Activated CD4-positive, CD25-positive, alpha-beta regulatory T cell treated with anti-CD3 and anti-CD28 coated beads, Interleukin-2, amount 50 U/mL, for 16 hours (primary cell): ENCODE results near the gene MYO18B.
"Not testable (repeated sequence)": the region's sequence is repeated elsewhere in the genome, so short reads cannot be mapped to it uniquely, and the experiment has no call there.

Experiments
- DNase-seq: peaks from one replicate; pipeline ENCODE4 v3.0.0-alpha.2; 2020; ENCODE audit warnings: low read depth, low spot score

MYO18B gene, protein sequence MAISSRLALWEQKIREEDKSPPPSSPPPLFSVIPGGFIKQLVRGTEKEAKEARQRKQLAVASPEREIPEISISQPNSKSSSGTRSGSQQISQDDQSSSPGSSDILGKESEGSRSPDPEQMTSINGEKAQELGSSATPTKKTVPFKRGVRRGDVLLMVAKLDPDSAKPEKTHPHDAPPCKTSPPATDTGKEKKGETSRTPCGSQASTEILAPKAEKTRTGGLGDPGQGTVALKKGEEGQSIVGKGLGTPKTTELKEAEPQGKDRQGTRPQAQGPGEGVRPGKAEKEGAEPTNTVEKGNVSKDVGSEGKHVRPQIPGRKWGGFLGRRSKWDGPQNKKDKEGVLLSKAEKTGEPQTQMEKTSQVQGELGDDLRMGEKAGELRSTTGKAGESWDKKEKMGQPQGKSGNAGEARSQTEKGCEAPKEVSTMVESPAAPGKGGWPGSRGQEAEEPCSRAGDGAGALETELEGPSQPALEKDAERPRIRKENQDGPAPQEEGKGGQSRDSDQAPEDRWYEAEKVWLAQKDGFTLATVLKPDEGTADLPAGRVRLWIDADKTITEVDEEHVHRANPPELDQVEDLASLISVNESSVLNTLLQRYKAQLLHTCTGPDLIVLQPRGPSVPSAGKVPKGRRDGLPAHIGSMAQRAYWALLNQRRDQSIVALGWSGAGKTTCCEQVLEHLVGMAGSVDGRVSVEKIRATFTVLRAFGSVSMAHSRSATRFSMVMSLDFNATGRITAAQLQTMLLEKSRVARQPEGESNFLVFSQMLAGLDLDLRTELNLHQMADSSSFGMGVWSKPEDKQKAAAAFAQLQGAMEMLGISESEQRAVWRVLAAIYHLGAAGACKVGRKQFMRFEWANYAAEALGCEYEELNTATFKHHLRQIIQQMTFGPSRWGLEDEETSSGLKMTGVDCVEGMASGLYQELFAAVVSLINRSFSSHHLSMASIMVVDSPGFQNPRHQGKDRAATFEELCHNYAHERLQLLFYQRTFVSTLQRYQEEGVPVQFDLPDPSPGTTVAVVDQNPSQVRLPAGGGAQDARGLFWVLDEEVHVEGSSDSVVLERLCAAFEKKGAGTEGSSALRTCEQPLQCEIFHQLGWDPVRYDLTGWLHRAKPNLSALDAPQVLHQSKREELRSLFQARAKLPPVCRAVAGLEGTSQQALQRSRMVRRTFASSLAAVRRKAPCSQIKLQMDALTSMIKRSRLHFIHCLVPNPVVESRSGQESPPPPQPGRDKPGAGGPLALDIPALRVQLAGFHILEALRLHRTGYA (N-terminal part only)

DNA sequence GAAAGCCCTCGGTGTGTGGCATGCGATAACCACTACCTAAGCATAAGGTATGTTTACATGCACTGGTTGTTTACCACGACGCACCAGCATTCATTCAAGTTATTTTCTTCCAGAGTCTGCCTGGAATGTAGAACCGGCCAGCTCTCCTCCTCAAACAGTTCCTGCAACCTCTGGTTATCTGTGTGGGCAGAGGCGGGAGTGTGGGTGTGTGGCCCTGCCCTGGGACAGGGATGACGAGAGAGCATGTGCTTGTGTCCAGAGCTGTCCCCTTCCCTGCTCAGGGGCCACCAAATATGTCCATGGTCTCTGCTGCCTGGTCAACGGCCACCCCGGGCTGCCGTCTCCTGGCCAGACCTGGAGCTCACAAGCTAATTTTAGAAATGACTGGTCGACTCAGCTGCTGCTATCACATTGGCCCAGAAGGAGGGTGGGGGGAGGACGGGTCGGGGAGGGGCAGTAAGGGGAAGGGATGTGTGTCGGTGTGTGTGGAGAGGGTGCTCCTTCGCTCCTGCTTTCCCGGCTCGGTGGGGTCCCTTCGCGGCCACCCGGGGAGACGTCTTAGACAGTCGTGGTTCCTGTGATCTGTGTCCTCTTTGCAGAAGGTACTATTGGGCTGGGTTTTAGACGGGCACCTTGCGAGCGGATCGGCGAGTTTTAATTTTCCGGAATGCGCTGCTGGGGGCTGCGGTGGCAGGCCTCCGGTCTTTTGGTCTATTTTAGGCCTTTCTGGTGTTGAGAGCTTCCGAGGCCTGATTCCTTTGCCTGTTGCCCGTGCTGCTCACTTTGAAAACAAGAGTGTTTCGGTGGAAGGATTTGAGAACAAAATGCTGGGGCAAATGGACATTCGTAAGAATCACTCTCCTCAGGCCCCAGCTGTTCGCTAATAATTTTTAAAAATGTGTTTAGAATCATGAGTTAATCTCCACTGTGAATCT lies at the start of gene MYO18B:
MYO18B (plus strand) TSS at position 497 of the 935 bp plus-strand sequence. CDS start 18,905 bp downstream, outside the sequence.
- DNase-seq: no peak

DNA sequence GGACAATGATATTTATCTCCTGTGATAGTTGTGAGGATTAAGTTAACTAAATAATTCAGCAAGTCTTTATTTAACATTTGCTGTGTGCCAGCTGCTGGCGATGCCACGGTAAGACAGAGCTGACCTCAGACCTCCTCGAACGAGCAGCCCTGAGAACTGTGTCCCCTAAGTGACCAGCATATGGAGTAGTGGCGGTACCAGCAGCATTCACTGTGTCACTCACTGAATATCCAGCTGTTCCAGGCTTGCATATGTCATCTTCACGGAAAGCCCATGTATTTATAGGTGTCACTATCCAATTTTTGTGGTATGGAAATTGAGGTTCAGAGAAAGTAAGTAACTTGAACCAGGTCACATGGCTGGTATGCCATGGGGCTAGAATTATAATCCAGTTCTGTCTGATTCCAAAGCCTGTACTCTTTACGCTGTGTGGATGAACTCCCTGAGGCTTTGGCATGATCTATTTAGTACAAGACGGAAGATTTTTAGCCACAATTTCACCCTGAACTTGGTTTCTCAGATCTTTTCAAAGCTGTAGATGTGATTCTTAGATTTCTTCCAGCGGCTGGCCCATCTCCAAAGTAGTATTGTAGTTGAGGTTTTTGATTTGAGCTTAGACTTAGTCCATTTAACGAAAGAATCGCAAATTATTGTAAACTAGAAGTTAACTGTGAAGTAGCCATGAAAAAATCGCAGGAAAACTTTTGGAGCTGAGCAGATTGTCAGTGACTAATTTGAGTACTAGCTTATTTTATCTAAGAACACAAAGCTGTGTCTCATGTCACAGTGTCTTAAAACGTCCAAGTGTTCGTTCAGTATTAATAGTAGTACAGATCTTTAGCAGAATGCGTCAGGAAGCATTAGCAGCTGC lies 49.4 kb upstream of the MYO18B start:
- no peak for DNase-seq

DNA sequence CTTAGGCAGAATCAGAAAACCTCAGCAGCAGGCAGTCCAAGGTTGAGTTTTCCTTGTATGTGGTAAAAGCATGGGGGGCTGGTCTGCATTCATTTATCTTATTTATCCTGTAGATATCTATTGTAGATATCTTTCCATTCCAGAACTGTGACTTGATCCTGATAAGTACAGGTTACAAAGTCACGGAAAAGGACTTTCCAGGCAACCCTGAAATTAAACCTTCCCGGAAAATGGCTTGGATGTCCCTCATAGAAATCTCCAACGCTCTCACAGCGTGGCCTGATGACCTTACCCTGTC lies 48.8 kb upstream of the MYO18B start:
- no peak for DNase-seq

DNA sequence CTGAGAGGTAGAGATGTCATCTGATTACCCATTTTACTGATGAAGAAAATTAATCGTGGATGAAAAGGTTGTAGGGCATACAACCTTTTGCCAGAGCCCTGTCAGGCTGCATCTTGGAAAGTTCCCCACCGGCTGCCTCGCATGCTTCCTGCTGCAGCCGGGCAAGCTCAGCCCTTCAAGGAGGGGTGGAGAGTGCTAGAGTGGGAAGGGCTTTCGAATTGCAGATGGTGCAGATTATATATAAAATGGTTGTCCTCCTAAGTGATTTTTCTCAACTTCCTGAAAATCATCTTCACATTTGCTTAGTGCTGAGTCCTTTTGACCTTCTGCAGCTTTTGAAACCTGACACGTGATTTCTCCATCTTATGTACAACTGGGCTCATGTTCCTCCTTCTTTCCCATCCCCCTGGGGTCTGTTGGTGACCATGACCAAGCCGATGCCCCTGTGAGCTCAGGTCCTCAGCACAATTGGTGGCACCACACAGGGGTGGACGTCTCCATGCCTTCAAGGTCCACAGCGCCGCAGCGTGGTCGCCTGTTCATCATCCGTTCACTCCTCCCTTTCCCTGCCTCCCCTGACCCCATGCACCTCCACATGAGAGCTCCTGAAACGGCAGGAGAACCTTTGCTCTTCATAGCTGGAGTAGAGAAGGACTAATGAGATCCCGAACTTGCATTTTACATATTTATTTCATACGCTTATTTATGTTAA lies 47.6 kb upstream of the MYO18B start:
- DNase-seq: no peak

DNA sequence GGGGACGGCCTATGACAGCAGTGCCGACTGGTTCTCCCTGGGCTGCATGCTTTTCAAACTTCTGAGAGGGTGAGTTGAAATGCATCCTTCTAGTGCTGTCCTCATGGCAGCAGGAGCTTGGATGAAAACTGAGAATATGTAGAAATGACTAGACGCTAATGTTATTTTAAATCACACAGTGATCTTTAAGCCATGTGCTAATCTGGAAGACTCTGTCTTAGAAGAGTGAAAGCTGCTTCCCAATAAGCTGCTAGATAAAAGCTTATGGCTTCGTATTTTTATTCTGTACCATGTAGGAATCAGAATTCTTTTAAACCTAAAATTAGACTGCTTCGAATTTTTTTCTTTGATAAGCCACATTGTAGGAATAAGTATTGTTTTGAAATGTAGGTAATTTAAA lies 46.8 kb upstream of the MYO18B start:
- DNase-seq: no peak

DNA sequence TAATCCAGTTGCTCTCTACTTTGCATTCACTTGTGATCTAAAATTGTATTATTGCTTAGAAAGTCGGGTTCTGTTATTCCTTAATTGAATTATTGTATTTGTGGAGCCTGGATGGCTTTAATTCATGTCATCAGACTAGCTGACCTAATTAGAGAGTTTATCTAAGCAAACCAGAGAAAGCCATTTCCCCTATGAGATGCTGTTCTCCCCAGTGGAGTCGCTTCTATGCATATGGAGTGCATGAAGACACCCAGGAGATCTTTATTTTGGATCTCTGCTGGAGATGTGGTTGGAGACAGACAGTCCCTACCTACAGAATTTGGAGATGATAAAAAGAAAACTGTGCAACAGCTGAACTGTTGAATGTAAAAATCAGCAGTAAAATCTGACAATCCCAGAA lies 45.2 kb upstream of the MYO18B start:
- no peak for DNase-seq

DNA sequence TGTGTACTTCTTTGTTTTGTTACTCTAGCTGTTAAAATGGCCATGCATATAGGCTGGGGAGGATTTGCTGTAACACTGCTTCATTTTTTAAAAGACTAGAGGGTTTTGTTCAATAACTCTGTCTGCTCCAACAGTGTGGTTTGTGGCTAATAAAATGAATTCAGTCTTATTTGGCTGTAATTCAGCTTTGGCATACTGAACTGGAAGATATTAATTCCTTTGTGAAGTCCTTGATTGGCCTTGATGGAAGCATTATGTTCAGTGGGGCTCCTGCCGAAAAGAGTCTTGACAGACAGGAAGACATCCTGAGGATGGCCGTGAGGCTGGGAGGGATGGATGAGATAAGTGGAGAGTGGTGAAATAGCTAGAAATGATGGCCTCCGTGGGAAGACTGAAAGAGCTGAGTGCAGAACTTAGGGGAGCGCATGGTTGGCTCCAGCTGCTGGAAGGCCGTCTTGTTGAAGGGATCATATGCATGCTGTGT lies 44.8 kb upstream of the MYO18B start:
- no peak for DNase-seq

DNA sequence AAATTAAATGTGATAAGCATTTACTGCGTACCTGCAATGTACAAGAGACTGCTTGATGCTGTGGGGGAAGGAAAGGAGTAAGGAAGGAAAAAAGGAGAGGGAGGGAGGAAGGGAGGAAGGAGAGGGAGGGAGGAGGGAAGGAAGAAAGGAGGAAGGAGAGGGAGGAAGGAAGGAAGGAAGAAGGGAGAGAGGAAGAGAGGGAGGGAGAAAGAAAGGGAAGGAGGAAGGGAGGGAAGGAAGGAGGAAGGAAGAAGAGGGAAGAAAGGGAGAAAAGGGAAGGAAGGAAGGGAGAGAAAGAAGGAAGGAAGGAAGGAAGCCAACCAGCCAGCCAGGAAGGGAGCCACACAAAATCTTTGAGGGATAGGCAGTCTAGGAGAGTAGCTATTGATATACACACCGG lies 44.0 kb upstream of the MYO18B start:
- no peak for DNase-seq

DNA sequence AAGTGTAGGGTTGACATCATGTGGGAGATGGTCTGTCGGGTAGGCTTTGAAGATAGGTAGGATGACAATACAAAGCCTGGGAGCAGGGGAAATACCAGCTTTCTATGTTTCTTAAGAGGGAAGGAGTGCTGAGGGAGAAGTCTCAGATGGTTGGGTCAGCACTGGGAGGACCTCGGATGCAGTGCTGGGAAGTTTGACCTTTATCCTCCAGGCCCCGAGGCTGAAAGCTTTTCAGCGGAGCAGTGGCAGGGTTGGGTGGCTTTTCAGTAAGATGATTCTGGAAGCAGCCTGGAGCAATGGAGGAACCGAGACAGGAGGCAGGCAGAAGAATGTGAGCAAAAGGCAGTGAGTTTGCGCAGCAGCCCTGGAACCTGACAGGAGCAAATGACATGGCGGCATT lies 43.5 kb upstream of the MYO18B start:
- DNase-seq: no peak

DNA sequence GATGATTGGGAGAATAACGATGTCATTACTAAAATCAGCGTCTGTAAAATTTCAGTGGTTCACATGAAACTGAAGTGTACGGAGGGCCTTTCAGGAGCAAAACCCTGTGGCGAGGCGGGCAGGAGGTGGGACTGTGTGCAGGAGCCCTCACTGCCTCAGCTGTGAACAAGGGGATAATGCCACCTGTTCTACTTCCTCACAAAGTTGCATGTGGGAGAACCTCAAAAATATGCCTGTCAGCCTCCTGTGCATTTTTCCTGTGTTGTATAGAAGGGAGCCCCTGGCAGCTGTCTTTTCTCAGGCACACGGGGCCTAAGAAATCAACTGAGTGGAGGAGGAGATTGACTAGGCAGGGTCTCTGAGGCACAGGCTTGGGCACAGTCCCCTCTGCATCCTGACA lies 43.0 kb upstream of the MYO18B start:
- no peak for DNase-seq

DNA sequence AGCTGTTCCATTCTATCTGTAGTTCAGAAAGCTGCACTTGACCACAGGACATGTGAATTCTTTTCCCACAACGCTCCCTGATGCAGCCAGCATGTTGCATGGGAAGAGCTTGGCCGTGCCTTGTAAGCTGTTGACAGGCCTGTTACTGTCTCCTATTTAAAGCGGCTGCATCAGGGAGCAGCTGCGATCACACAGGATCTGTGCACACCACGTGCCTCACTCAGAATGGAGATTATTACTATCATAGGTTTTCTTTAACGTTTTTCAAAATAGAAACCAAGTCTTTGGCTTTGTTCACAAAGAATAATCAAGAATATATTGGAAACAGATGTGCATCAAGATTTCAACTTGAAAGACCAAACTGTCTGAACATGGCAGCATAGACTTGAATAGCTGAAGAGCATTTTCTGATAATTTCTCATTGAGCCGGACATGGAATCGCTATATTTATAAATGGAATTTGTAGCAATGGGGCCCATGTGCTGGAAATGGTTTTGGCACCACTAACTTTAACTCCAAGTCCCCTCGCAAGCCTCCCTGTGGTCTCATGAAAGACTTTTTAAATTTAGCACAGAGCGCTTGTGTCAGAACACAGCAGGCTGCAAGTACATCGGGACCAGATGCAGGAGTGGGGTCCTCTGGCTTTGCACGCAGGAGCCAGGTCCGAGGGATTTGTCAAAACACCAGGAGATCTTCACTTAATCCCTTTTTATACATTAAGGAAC lies 40.8 kb upstream of the MYO18B start:
- no peak for DNase-seq

DNA sequence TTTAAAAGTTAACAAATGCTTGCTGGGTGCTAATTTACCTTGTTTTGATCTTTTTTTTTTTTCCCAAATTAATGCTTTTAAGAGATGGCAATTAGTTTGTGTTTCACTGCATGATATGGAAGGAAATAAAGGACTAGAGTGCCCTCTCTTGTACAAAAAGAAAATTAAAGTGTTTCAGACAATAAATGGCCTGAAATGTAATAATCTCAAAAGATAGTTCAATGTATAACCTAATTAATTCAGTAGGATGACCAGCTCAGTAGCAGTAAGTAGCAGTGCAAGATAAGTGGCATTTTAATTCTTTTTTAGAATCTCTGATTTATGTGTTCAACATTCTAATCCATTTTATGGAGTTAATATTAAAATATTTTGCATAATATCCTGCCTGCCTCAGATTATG lies 39.9 kb upstream of the MYO18B start:
- no peak for DNase-seq

DNA sequence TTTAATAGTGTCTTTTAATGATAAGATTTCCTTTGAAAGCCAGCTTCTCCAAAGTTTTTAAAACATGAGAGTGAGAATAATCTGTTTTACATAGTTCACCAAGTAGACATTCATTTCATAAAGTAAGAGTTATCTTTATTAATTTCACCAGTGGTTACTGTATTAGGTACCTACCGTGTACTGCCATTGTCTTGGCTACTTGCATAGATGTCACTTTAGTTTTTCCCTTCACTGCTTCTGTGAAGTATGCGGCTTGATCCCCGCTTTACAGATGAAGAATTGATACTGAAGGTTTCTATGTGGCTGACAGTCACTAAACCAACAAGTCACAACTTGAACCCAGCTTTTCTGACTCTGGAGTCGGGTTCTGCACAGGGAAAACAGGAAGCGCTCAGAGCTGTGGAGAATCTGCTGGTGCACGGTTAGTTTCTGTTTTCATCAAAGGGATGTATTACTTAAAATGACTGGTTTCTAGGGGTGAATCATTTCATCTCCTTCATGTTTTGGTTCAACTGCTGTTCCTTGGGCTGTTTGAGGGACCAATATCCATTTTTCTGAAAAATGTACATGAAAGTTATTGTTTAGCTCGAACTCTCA lies 39.3 kb upstream of the MYO18B start:
- no peak for DNase-seq

DNA sequence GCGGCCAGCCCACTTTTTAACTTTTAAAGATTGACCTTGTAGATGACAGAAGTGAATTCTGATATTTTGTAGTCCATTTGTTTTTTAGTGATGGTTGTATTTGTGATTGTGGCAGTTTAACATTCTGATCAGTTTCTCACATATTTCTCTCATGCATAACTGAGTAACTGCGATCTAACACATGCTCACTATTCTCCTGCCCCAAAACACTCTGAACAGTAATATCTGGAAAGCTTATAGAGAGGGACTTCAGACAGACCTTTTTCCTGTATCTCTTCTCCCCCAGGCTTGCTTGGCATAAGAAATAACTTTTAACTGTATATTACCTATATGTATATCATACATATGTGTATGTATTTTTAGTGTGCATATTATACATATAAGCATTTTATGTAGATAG lies 37.3 kb upstream of the MYO18B start:
- DNase-seq: no peak

DNA sequence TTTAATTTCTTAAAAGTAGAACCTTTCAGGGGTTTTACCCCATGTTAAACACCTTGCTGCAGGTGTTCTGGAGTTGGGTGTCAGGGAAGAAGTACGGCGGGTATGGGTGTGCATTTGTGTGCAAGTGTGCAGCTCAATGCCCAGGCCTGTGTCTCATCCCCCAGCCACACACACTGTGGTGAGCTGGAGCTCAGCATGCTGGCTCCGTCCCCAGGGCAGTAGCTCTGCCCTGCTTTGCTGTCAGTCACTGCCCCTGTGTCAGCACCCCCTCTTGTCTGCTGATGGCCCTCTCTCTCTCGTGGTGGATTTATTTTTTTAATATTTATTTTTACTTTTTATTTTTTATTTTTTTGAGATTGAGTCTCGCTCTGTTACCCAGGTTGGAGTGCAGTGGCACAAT lies 35.8 kb upstream of the MYO18B start:
- no peak for DNase-seq

DNA sequence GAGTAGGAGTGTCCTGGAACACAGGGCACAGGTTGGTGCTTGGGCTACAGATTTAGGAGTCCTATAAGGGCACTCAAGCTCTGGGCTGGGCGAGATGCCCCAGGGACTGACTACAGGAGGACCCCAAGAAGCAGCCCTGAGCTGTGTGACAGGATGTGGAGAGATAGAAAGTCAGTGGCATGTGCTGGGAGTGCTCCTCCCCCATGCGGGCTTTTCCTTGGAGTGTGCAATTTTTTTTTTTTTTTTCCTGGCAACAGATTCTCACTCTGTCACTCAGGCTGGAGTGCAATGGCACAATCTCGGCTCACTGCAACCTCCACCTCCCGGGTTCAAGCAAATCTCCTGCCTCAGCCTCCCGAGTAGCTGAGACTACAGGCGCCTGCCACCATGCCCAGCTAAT lies 33.6 kb upstream of the MYO18B start:
- not testable (repeated sequence) for DNase-seq

DNA sequence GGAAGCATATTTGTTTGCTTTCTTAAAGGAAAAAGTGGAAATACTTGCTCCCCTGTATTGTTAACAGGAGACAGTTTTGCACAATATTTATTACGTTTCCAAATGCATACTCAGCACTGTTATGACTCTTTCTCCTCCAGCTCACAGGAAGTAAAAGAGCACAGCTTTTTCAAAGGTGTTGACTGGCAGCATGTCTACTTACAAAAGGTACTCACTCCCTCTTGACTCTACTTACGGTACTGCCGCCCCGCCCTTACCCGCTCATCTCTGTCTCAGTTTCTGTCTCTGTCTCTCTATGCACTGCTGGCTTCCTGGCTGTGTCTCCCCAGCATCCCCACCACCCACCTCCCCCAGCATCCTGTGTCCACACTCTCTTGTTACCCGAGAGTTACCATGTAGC lies 32.2 kb upstream of the MYO18B start:
- DNase-seq: no peak

DNA sequence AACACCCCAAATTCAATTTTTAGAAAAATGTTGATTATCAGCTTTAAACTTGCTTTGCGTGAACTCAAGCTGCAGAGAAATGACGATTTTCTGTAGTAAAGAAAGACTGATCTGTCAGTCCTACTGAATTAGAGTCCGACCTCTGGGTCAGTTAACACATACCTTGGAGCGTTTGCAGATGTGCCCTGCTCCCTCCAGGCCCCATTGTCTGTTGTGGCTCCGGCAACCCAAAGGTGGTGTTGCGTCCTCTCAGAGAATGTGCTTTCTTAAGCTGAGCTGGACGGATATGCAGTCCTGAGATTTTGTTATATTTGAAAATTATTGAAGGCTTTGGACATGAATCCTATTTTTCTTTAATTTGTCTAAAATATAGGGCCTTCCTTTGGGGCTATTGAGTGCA lies 31.5 kb upstream of the MYO18B start:
- DNase-seq: no peak
